Measurements from ENCODE around the gene ATP6V0E1.

DNA sequence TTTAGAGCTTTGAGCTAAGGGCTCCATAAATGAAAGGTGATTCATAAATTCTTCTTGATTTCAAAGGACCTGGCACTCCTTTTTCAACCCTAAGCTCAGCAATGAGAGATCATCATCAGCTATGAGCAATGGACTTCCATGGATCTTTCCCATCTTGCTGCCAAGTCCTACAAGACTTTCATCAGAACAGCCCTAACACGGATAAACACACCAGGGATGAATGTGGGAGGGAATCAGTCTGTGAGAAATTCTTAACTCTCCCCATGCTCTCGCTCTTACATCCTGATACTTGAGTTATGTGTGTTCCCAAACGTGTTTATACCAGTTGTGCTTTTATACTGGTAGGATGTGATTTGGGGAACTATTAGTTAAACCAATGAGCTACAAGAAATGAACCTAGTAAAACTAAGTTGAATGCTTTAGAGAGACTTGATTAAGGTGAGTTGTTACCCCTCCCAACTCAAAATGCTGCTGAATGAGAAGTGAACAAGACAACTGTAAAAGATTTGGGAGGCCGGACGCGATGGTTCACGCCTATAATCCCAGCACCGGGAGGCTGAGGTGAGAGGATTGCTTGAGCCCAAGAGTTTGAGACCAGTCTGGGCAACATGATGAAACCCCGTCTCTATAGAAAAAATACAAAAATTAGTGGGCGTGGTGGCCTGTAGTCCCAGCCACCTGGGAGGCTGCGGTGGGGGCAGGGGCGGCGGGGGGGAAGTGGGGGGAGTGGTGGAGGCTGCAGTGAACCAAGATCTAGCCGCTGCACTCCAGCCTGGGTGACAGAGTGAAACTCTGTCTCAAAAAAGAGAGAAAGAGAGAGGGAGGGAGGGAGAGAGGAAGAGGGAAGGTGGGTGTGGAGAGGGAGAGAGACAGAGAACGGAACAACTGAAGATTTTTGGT, 29.5 kb upstream of the ATP6V0E1 start:
- TF ChIP-seq, protein P1, sequence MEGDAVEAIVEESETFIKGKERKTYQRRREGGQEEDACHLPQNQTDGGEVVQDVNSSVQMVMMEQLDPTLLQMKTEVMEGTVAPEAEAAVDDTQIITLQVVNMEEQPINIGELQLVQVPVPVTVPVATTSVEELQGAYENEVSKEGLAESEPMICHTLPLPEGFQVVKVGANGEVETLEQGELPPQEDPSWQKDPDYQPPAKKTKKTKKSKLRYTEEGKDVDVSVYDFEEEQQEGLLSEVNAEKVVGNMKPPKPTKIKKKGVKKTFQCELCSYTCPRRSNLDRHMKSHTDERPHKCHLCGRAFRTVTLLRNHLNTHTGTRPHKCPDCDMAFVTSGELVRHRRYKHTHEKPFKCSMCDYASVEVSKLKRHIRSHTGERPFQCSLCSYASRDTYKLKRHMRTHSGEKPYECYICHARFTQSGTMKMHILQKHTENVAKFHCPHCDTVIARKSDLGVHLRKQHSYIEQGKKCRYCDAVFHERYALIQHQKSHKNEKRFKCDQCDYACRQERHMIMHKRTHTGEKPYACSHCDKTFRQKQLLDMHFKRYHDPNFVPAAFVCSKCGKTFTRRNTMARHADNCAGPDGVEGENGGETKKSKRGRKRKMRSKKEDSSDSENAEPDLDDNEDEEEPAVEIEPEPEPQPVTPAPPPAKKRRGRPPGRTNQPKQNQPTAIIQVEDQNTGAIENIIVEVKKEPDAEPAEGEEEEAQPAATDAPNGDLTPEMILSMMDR (conservative IDR thresholded peaks at IDR 0.05; ENCODE audit: low read depth, low read length), result no peak
- TF ChIP-seq CEBPB (IDR thresholded peaks at IDR 0.05; ENCODE audit: low read depth, low read length) (peak; percentile 87), POLR2A (IDR thresholded peaks at IDR 0.05; ENCODE audit: low read depth, low read length) (peak; percentile 16), NFE2L2 (IDR thresholded peaks at IDR 0.05; ENCODE audit: low read depth, low read length) (no peak)
